Parathyroid adenoma (tissue), 2 donors: ENCODE measurements around the gene EPAS1.

Experiments used
- H2AFZ ChIP-seq: fragments of 300-600 bp; sonication (generic); one replicate; pipeline ENCODE4 v1.7.0; 2017; ENCODE audit warnings: antibody characterized with exemption, mild to moderate bottlenecking
- H3K27ac ChIP-seq: fragments of 300-600 bp; sonication (generic); one replicate; pipeline ENCODE4 v1.7.0; 2017
- H3K27me3 ChIP-seq: fragments of 300-600 bp; sonication (generic); one replicate; pipeline ENCODE4 v1.7.0; 2017; ENCODE audit warnings: low read length; ENCODE audit not compliant: control insufficient read depth, insufficient read depth
- H3K36me3 ChIP-seq: fragments of 300-600 bp; sonication (generic); one replicate; pipeline ENCODE4 v1.7.0; 2017; ENCODE audit warnings: low read length; ENCODE audit not compliant: control insufficient read depth, insufficient read depth
- H3K4me1 ChIP-seq: fragments of 300-600 bp; sonication (generic); one replicate; pipeline ENCODE4 v1.7.0; 2017; ENCODE audit warnings: control low read depth
- H3K4me2 ChIP-seq: fragments of 300-600 bp; sonication (generic); one replicate; pipeline ENCODE4 v1.7.0; 2017; ENCODE audit warnings: low read length
- H3K4me3 ChIP-seq: fragments of 300-600 bp; sonication (generic); one replicate; pipeline ENCODE4 v1.7.0; 2017; ENCODE audit warnings: low read depth, low read length
- H3K79me2 ChIP-seq: fragments of 300-600 bp; sonication (generic); one replicate; pipeline ENCODE4 v1.7.0; 2017; ENCODE audit warnings: control low read depth
- H3K9ac ChIP-seq: fragments of 300-600 bp; sonication (generic); one replicate; pipeline ENCODE4 v1.7.0; 2017; ENCODE audit warnings: mild to moderate bottlenecking
- H3K9me3 ChIP-seq: fragments of 300-600 bp; sonication (generic); one replicate; pipeline ENCODE4 v1.7.0; 2017; ENCODE audit warnings: low read length; ENCODE audit not compliant: control insufficient read depth
- CTCF ChIP-seq: fragments of 300-600 bp; sonication (generic); IDR thresholded peaks from one replicate; pipeline ENCODE4 v1.7.0; 2017; ENCODE audit warnings: antibody characterized with exemption, mild to moderate bottlenecking
- donor health status: primary hyperparathyroidism.

The EPAS1 gene

GRCh38 chr2:46410273-46411244, 113.4 kb downstream of the EPAS1 start:
- no peak overlapping the region for H3K4me2 ChIP-seq
- H3K27me3 ChIP-seq = no peaks in the 10 kb centered on the region
- no peak overlapping the region for H3K4me3 ChIP-seq
- no peaks in the 10 kb centered on the region for H3K4me1 ChIP-seq
- H3K9me3 ChIP-seq = no peaks in the 10 kb centered on the region
- H3K27ac ChIP-seq = no peak overlapping the region
- H2AFZ ChIP-seq = no peak overlapping the region
- no peak for TF ChIP-seq CTCF
- H3K36me3 ChIP-seq = no peaks in the 10 kb centered on the region
- H3K79me2 ChIP-seq = no peaks in the 10 kb centered on the region
- H3K9ac ChIP-seq = no peak overlapping the region

GRCh38 chr2:46411245-46411641, 114.0 kb downstream of the EPAS1 start:
- Histone ChIP-seq H3K4me1 (no peaks in the 10 kb centered on the region), H3K36me3 (no peaks in the 10 kb centered on the region), H3K4me3 (no peak overlapping the region), H3K9me3 (no peaks in the 10 kb centered on the region), H3K9ac (no peak overlapping the region), H3K27me3 (no peaks in the 10 kb centered on the region), H3K4me2 (no peak overlapping the region), H3K27ac (no peak overlapping the region), H2AFZ (no peak overlapping the region), H3K79me2 (no peaks in the 10 kb centered on the region)
- TF ChIP-seq CTCF = no peak

GRCh38 chr2:46411985-46412384, 114.8 kb downstream of the EPAS1 start:
- no peaks in the 10 kb centered on the region for H3K9me3 ChIP-seq
- no peaks in the 10 kb centered on the region for H3K4me1 ChIP-seq
- no peak overlapping the region for H3K27ac ChIP-seq
- no peak overlapping the region for H3K4me3 ChIP-seq
- no peaks in the 10 kb centered on the region for H3K36me3 ChIP-seq
- no peak overlapping the region for H3K4me2 ChIP-seq
- no peak overlapping the region for H2AFZ ChIP-seq
- H3K9ac ChIP-seq = no peak overlapping the region
- H3K27me3 ChIP-seq = no peaks in the 10 kb centered on the region
- no peak for TF ChIP-seq CTCF
- H3K79me2 ChIP-seq = no peaks in the 10 kb centered on the region

- no peaks in the 10 kb centered on the region for H3K27me3 ChIP-seq
- no peak overlapping the region for H2AFZ ChIP-seq
- H3K9me3 ChIP-seq = no peaks in the 10 kb centered on the region
- H3K4me1 ChIP-seq = no peaks in the 10 kb centered on the region
- no peaks in the 10 kb centered on the region for H3K79me2 ChIP-seq
- H3K4me2 ChIP-seq = no peak overlapping the region
- no peak overlapping the region for H3K27ac ChIP-seq
- H3K9ac ChIP-seq = no peak overlapping the region
- H3K4me3 ChIP-seq = no peak overlapping the region
- TF ChIP-seq CTCF = no peak
- H3K36me3 ChIP-seq = no peaks in the 10 kb centered on the region
Observed at GRCh38 chr2:46413111-46413510, 115.9 kb downstream of the EPAS1 start.

- Histone ChIP-seq H3K9ac (no peak overlapping the region), H3K36me3 (no peaks in the 10 kb centered on the region), H3K4me2 (no peak overlapping the region)
Observed at GRCh38 chr2:46413631-46414030, 116.4 kb downstream of the EPAS1 start.

More at GRCh38 chr2:46413631-46414030, 116.4 kb downstream of the EPAS1 start:
- no peaks in the 10 kb centered on the region for H3K79me2 ChIP-seq
- TF ChIP-seq CTCF = no peak
- no peaks in the 10 kb centered on the region for H3K4me1 ChIP-seq
- no peaks in the 10 kb centered on the region for H3K9me3 ChIP-seq
- no peak overlapping the region for H3K4me3 ChIP-seq
- H3K27me3 ChIP-seq = no peaks in the 10 kb centered on the region
- no peak overlapping the region for H2AFZ ChIP-seq
- no peak overlapping the region for H3K27ac ChIP-seq
